DOHH2 (cell line): Measurements from ENCODE around the gene CDH4.

ENCODE experiments used
- H3F3A ChIP-seq: fragments of 200-600 bp; sonication (generic), shearing (Covaris generic); 2 replicates; pipeline ENCODE4 v1.6.0; 2016; ENCODE audit warnings: antibody characterized with exemption, mild to moderate bottlenecking; ENCODE audit not compliant: control insufficient read depth, insufficient read depth
- H3K27ac ChIP-seq: fragments of 200-600 bp; sonication (generic); 2 replicates; pipeline ENCODE4 v1.5.1; 2014; ENCODE audit warnings: low read depth, mild to moderate bottlenecking, low read length, moderate library complexity
- H3K27me3 ChIP-seq: fragments of 200-600 bp; sonication (generic); 2 replicates; pipeline ENCODE4 v1.6.1; 2014; ENCODE audit warnings: mild to moderate bottlenecking, low read length, mixed read lengths; ENCODE audit not compliant: control insufficient read depth
- H3K36me3 ChIP-seq: fragments of 200-600 bp; sonication (generic); 2 replicates; pipeline ENCODE4 v1.6.1; 2014; ENCODE audit warnings: mild to moderate bottlenecking, low read length, moderate library complexity, mixed read lengths; ENCODE audit not compliant: control insufficient read depth
- H3K4me1 ChIP-seq: fragments of 200-600 bp; sonication (generic); 2 replicates; pipeline ENCODE4 v1.6.1; 2014; ENCODE audit warnings: mild to moderate bottlenecking, low read length, mixed read lengths; ENCODE audit not compliant: control insufficient read depth
- H3K4me2 ChIP-seq: fragments of 200-600 bp; sonication (generic); 2 replicates; pipeline ENCODE4 v1.6.0; 2014; ENCODE audit warnings: mild to moderate bottlenecking, low read length, moderate library complexity
- H3K4me3 ChIP-seq: fragments of 200-600 bp; sonication (generic); 2 replicates; pipeline ENCODE4 v1.5.1; 2014; ENCODE audit warnings: mild to moderate bottlenecking, low read length, mixed read lengths
- H3K79me2 ChIP-seq: fragments of 200-600 bp; sonication (generic); 2 replicates; pipeline ENCODE4 v1.6.1; 2014; ENCODE audit warnings: mild to moderate bottlenecking, low read length, mixed read lengths; ENCODE audit not compliant: control insufficient read depth
- H3K9me2 ChIP-seq: fragments of 200-600 bp; sonication (generic); replicated peaks from 2 replicates; pipeline ENCODE4 v1.6.1; 2014; ENCODE audit warnings: mild to moderate bottlenecking, low read length, mixed read lengths; ENCODE audit not compliant: control insufficient read depth
- H3K9me3 ChIP-seq: fragments of 200-600 bp; sonication (generic); 2 replicates; pipeline ENCODE4 v1.6.1; 2014; ENCODE audit warnings: antibody characterized with exemption, low read length, mixed read lengths; ENCODE audit not compliant: control insufficient read depth, insufficient read depth
- H4K20me1 ChIP-seq: fragments of 200-600 bp; sonication (generic); 2 replicates; pipeline ENCODE4 v1.6.0; 2014; ENCODE audit warnings: low read depth, mild to moderate bottlenecking, antibody characterized with exemption, low read length, moderate library complexity; ENCODE audit not compliant: control insufficient read depth, insufficient read depth
- CTCF ChIP-seq: fragments of 200-600 bp; sonication (generic); IDR thresholded peaks from one replicate; pipeline ENCODE4 v1.5.1; 2014; ENCODE audit warnings: antibody characterized with exemption, mild to moderate bottlenecking, low read depth, low read length; ENCODE audit not compliant: poor library complexity, severe bottlenecking
- EZH2phosphoT487 ChIP-seq: fragments of 200-600 bp; sonication (generic); IDR thresholded peaks from 2 replicates; pipeline ENCODE4 v1.6.1; 2017; ENCODE audit warnings: borderline replicate concordance, mild to moderate bottlenecking, antibody characterized with exemption, low read length, moderate library complexity, mixed read lengths

Gene CDH4

GRCh38 chr20:61396262-61396848 is 144.3 kb downstream of the CDH4 start:
- Histone ChIP-seq H3K27ac (no peak overlapping the region), H3K4me1 (no peaks in the 10 kb centered on the region), H3K9me2 (no peaks in the 10 kb centered on the region), H3K36me3 (no peaks in the 10 kb centered on the region), H3K4me3 (no peak overlapping the region), H3K79me2 (no peaks in the 10 kb centered on the region), H3K4me2 (no peak overlapping the region), H3K9me3 (no peaks in the 10 kb centered on the region), H3K27me3 (no peaks in the 10 kb centered on the region), H3F3A (no peaks in the 10 kb centered on the region), H4K20me1 (no peaks in the 10 kb centered on the region)
- TF ChIP-seq EZH2phosphoT487 (no peak), CTCF (no peak)

GRCh38 chr20:61397146-61397545 is 145.1 kb downstream of the CDH4 start:
- no peak overlapping the region for H3K4me2 ChIP-seq
- no peaks in the 10 kb centered on the region for H3K36me3 ChIP-seq
- no peak for TF ChIP-seq EZH2phosphoT487
- no peak for TF ChIP-seq CTCF
- no peak overlapping the region for H3K27ac ChIP-seq
- no peaks in the 10 kb centered on the region for H3K27me3 ChIP-seq
- H3K4me1 ChIP-seq: no peaks in the 10 kb centered on the region
- no peaks in the 10 kb centered on the region for H3K9me3 ChIP-seq
- H3K9me2 ChIP-seq: no peaks in the 10 kb centered on the region
- H3K4me3 ChIP-seq: no peak overlapping the region
- H3F3A ChIP-seq: no peaks in the 10 kb centered on the region
- no peaks in the 10 kb centered on the region for H3K79me2 ChIP-seq
- no peaks in the 10 kb centered on the region for H4K20me1 ChIP-seq

GRCh38 chr20:61397790-61398189 is 145.7 kb downstream of the CDH4 start:
- no peak overlapping the region for H3K27ac ChIP-seq
- H3K4me2 ChIP-seq: no peak overlapping the region

More at GRCh38 chr20:61397790-61398189, 145.7 kb downstream of the CDH4 start:
- Histone ChIP-seq H3K36me3 (no peaks in the 10 kb centered on the region), H3K27me3 (no peaks in the 10 kb centered on the region), H3K4me3 (no peak overlapping the region), H3K9me2 (no peaks in the 10 kb centered on the region), H4K20me1 (no peaks in the 10 kb centered on the region), H3K9me3 (no peaks in the 10 kb centered on the region), H3K79me2 (no peaks in the 10 kb centered on the region), H3F3A (no peaks in the 10 kb centered on the region), H3K4me1 (no peaks in the 10 kb centered on the region)
- no peak for TF ChIP-seq CTCF
- no peak for TF ChIP-seq EZH2phosphoT487
